ENCODE measurements around the gene RPL18A.

GRCh38 chr19:17854061-17854460 is 5.6 kb upstream of the RPL18A start:
- no peak for TF ChIP-seq CTCF (conservative IDR thresholded peaks at IDR 0.05; ENCODE audit: low read depth, low read length)
- TF ChIP-seq BHLHE40 (IDR thresholded peaks at IDR 0.05; ENCODE audit: low read depth, low read length) = no peak
- TF ChIP-seq MXI1 (IDR thresholded peaks at IDR 0.05; ENCODE audit: borderline replicate concordance, low read depth, low read length) = no peak
- no peak for TF ChIP-seq CEBPB (IDR thresholded peaks at IDR 0.05; ENCODE audit: low read depth, low read length)
- TF ChIP-seq, protein P1, sequence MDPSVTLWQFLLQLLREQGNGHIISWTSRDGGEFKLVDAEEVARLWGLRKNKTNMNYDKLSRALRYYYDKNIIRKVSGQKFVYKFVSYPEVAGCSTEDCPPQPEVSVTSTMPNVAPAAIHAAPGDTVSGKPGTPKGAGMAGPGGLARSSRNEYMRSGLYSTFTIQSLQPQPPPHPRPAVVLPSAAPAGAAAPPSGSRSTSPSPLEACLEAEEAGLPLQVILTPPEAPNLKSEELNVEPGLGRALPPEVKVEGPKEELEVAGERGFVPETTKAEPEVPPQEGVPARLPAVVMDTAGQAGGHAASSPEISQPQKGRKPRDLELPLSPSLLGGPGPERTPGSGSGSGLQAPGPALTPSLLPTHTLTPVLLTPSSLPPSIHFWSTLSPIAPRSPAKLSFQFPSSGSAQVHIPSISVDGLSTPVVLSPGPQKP (IDR thresholded peaks at IDR 0.05; ENCODE audit: borderline replicate concordance, low read depth, low read length) = no peak
- no peak for TF ChIP-seq RFX5 (IDR thresholded peaks at IDR 0.05; ENCODE audit: low read depth, low read length)
- TF ChIP-seq POLR2A (IDR thresholded peaks at IDR 0.05; ENCODE audit: low read depth, low read length) = no peak
- no peak for TF ChIP-seq USF2 (IDR thresholded peaks at IDR 0.05; ENCODE audit: low read depth, low read length)
- TF ChIP-seq FOS (IDR thresholded peaks at IDR 0.05; ENCODE audit: low read depth, low read length) = no peak
